ENCODE results near the gene PIP5K1C. TPM values are rescaled to one million over a fixed set of nuclear protein-coding genes. Genes with fewer than 3 reads are reported as not detected.

The PIP5K1C gene
- total and polyA plus RNA-seq, 9 of the 15 experiments (the other 6 are each of a cell fraction or from before 2014, with no cell fraction given), result 0.38 to 22.1 (median 4.1) TPM

- H3K9ac ChIP-seq (ENCODE audit: insufficient read depth in 1 of 2, low read depth in 2 of 2, low read length in 2 of 2), result peak overlapping the region; percentile 69 to 91
- in situ Hi-C loops (cut with MboI), result no loop called here
- TF ChIP-seq VEZF1 (CRISPR knock-in tag; IDR thresholded peaks at IDR 0.05) (peak; percentile 76), SMARCE1 (IDR thresholded peaks at IDR 0.05) (peak; percentile 16; the same call in 1 of the 2 replicates), MYBL2 (IDR thresholded peaks at IDR 0.05; ENCODE audit: low read depth) (no peak), MYBL2 (CRISPR knock-in tag; IDR thresholded peaks at IDR 0.05; ENCODE audit: borderline replicate concordance) (no peak), NR2C1 (IDR thresholded peaks at IDR 0.05) (no peak), NR2C1 (tag; IDR thresholded peaks at IDR 0.05) (0 out of 2 replicates have a peak, but pooled peaks have one; percentile 10), RB1 (IDR thresholded peaks at IDR 0.05; ENCODE audit: low read depth) (0 out of 2 replicates have a peak, but pooled peaks have one; percentile 10), MAX (CRISPR knock-in tag; IDR thresholded peaks at IDR 0.05) (peak; percentile 33; the same call in 1 of the 2 replicates), ZNF644 (tag; IDR thresholded peaks at IDR 0.05; ENCODE audit: low read depth) (no peak), ELF1 (tag; IDR thresholded peaks at IDR 0.05) (peak; percentile 28; the same call in 1 of the 2 replicates)
- TF ChIP-seq, protein P1, sequence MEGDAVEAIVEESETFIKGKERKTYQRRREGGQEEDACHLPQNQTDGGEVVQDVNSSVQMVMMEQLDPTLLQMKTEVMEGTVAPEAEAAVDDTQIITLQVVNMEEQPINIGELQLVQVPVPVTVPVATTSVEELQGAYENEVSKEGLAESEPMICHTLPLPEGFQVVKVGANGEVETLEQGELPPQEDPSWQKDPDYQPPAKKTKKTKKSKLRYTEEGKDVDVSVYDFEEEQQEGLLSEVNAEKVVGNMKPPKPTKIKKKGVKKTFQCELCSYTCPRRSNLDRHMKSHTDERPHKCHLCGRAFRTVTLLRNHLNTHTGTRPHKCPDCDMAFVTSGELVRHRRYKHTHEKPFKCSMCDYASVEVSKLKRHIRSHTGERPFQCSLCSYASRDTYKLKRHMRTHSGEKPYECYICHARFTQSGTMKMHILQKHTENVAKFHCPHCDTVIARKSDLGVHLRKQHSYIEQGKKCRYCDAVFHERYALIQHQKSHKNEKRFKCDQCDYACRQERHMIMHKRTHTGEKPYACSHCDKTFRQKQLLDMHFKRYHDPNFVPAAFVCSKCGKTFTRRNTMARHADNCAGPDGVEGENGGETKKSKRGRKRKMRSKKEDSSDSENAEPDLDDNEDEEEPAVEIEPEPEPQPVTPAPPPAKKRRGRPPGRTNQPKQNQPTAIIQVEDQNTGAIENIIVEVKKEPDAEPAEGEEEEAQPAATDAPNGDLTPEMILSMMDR (IDR thresholded peaks at IDR 0.05 in 2 of 3, conservative IDR thresholded peaks at IDR 0.05 in 1 of 3; ENCODE audit: insufficient read depth in 2 of 3, low read depth in 1 of 3, low read length in 3 of 3), result no peak
- TF ChIP-seq, protein P2, sequence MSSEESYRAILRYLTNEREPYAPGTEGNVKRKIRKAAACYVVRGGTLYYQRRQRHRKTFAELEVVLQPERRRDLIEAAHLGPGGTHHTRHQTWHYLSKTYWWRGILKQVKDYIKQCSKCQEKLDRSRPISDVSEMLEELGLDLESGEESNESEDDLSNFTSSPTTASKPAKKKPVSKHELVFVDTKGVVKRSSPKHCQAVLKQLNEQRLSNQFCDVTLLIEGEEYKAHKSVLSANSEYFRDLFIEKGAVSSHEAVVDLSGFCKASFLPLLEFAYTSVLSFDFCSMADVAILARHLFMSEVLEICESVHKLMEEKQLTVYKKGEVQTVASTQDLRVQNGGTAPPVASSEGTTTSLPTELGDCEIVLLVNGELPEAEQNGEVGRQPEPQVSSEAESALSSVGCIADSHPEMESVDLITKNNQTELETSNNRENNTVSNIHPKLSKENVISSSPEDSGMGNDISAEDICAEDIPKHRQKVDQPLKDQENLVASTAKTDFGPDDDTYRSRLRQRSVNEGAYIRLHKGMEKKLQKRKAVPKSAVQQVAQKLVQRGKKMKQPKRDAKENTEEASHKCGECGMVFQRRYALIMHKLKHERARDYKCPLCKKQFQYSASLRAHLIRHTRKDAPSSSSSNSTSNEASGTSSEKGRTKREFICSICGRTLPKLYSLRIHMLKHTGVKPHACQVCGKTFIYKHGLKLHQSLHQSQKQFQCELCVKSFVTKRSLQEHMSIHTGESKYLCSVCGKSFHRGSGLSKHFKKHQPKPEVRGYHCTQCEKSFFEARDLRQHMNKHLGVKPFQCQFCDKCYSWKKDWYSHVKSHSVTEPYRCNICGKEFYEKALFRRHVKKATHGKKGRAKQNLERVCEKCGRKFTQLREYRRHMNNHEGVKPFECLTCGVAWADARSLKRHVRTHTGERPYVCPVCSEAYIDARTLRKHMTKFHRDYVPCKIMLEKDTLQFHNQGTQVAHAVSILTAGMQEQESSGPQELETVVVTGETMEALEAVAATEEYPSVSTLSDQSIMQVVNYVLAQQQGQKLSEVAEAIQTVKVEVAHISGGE (CRISPR knock-in tag; IDR thresholded peaks at IDR 0.05), result peak in 2 of 3 experiments; percentile 42 to 65; a peak in 2 of 6 replicates
Observed at GRCh38 chr19:3698974-3699740, 1.1 kb downstream of the PIP5K1C start.

More at GRCh38 chr19:3698974-3699740, 1.1 kb downstream of the PIP5K1C start:
- H3K79me2 ChIP-seq (ENCODE audit: control insufficient read depth, insufficient read depth, low read length), result peaks cover 51% of the 10 kb centered on the region
- peak overlapping the region; percentile 81 for H3K27ac ChIP-seq (ENCODE audit: extremely low read depth, low read depth, low read length)
- H2AFZ ChIP-seq (ENCODE audit: low read depth, low read length), result no peak overlapping the region; the same call in 1 of the 2 replicates
- peak; percentile 41 for ATAC-seq
- 4% methylated on average over 20 of the region's 34 CpGs for WGBS (ENCODE audit: insufficient coverage, low coverage, missing lambda C conversion rate)
- H3K9me1 ChIP-seq (ENCODE audit: control insufficient read depth, insufficient read depth, low read length), result peaks cover 7% of the 10 kb centered on the region
- no peaks in the 10 kb centered on the region; the same call in 1 of the 2 replicates for H3K9me3 ChIP-seq (replicated peaks; ENCODE audit: control insufficient read depth, insufficient read depth, low read depth, low read length)
- peaks cover 6% of the 10 kb centered on the region; the same call in 1 of the 3 replicates for H3K36me3 ChIP-seq (ENCODE audit: control insufficient read depth, insufficient read depth, low read length)
- peaks cover 19% of the 10 kb centered on the region for H4K20me1 ChIP-seq (replicated peaks; ENCODE audit: control insufficient read depth, insufficient read depth, low read length)
- BruUV-seq (replicated peaks), result no TSS peak
- DNase-seq (ENCODE audit: extremely low read depth in 1 of 4, low spot score in 3 of 4), result peak; percentile 62 to 67 (median 65)
- ChIA-PET POLR2A (interaction anchor here (0.6 to 1.3 kb wide), 3 partner anchors 12 to 153 kb away, joined by 3 read pairs; no protein-coding TSS in a partner anchor), CTCF (ENCODE audit: low intra/inter-chr PET ratio) (interaction anchor here (1.4 kb wide), 1 partner anchor 34 kb away, joined by 5 read pairs; no protein-coding TSS in a partner anchor)
- peak; percentile 77 for FAIRE-seq
- intact Hi-C loops (cut with micrococcal nuclease), result no loop called here
- peaks cover 13 to 61% of the 10 kb centered on the region in 2 experiments for H3K4me1 ChIP-seq (replicated peaks in 1 of 2; ENCODE audit: control insufficient read depth in 2 of 2, insufficient read depth in 2 of 2, low read length in 2 of 2)
- peak overlapping the region; percentile 85 for H3K4me3 ChIP-seq
- H3K4me2 ChIP-seq (ENCODE audit: insufficient read depth, low read length), result peak overlapping the region; percentile 93
- no peaks in the 10 kb centered on the region for H3K27me3 ChIP-seq (ENCODE audit: control insufficient read depth in 2 of 2, insufficient read depth in 2 of 2, low read length in 2 of 2)
